Muscle of leg (tissue), 11 donors: ENCODE data around the gene NPEPL1. TPM values are rescaled to one million over a fixed set of nuclear protein-coding genes. Genes with fewer than 3 reads are reported as not detected.

ENCODE experiments used
- DNase-seq: peaks from one replicate; pipeline ENCODE4 v3.0.0; 2013
- H3K27ac ChIP-seq: one replicate; pipeline ENCODE4 v1.5.1; 2013; ENCODE audit warnings: mild to moderate bottlenecking, low read length, control low read depth
- H3K27me3 ChIP-seq: one replicate; pipeline ENCODE4 v1.6.1; 2013; ENCODE audit warnings: low read length; ENCODE audit not compliant: control insufficient read depth, insufficient read depth
- H3K36me3 ChIP-seq: one replicate; pipeline ENCODE4 v1.6.1; 2013; ENCODE audit warnings: low read length; ENCODE audit not compliant: control insufficient read depth, insufficient read depth
- H3K4me1 ChIP-seq: one replicate; pipeline ENCODE4 v1.6.1; 2013; ENCODE audit warnings: low read length; ENCODE audit not compliant: control insufficient read depth, insufficient read depth
- H3K4me3 ChIP-seq: one replicate; pipeline ENCODE4 v1.5.1; 2013; ENCODE audit warnings: low read length, control low read depth
- H3K9me3 ChIP-seq: replicated peaks from 2 replicates; pipeline ENCODE4 v1.6.1; 2013; ENCODE audit warnings: low read depth, low read length; ENCODE audit not compliant: control insufficient read depth
- WGBS: methylation state at CpG from one replicate; pipeline ENCODE4 v1.1.5; 2013; ENCODE audit warnings: missing lambda C conversion rate; ENCODE audit not compliant: insufficient coverage; 5-methylcytosine and 5-hydroxymethylcytosine counted together
- polyA plus RNA-seq, 8 donors: library from polyadenylated mRNA; unstranded; fragments of 120-200 nt; gene quantifications; one replicate each; pipeline versions ENCODE4 v1.2.1 to v1.2.3, GENCODE V29; 2013; ENCODE audit warnings: inconsistent platforms in 1 of 8, low replicate concordance in 1 of 8; ENCODE audit not compliant: insufficient read length in 8 of 8, insufficient read depth in 1 of 8
- total RNA-seq: library from RNA; stranded (reverse); fragments of 120-200 nt; gene quantifications from one replicate; pipeline ENCODE4 v1.2.4, GENCODE V29; 2013

Gene NPEPL1
- total and polyA plus RNA-seq, 9 donors = 22.3 to 60.5 (median 42.1) TPM

DNA sequence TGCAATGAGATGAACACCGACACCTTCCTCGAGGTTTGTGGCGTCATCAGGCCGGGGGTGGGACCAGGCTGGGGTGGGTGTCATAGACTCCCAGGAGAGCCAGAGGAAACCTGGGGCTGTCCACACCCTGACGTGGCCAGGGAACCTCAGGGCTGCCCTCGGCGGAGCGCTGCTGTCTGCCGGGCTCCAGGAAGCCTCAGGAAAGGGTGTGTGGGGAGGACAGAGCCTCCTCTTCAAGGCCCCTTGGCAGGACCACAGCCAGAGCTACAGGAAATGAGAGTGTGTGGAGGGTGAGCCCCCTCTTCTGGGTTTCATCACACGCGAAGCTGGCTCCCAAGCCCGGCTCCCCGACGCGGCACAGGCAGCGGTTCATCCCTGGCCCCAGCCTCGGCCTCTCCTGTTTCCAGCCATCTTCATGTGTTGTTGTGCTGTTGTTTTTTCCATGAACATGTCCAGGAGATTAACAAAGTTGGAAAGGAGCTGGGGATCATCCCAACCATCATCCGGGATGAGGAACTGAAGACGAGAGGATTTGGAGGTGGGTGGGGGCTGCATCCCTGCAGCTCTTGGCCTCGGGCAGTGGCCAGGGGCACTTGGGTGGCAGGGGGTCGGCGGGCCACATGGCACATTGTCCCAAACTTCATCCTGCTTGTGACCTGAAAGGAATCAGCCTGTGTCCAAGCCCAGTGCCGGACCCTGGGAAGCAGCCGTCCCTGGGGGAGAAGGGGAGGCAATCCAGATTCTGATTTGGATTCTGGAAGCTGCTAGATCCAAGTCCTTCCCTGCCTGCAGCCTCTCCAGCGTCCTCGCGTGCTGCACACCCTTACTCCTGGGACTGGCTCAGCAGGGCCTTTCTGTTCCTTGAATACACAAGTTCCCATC, 6.4 kb downstream of the NPEPL1 start:
- Histone ChIP-seq H3K27ac (peak overlapping the region; percentile 93), H3K27me3 (no peaks in the 10 kb centered on the region), H3K4me3 (no peak overlapping the region), H3K4me1 (peaks cover 45% of the 10 kb centered on the region), H3K9me3 (no peaks in the 10 kb centered on the region), H3K36me3 (peaks cover 95% of the 10 kb centered on the region)
- 42% methylated on average over 14 of the region's 27 CpGs for WGBS
- peak; percentile 99 for DNase-seq

DNA sequence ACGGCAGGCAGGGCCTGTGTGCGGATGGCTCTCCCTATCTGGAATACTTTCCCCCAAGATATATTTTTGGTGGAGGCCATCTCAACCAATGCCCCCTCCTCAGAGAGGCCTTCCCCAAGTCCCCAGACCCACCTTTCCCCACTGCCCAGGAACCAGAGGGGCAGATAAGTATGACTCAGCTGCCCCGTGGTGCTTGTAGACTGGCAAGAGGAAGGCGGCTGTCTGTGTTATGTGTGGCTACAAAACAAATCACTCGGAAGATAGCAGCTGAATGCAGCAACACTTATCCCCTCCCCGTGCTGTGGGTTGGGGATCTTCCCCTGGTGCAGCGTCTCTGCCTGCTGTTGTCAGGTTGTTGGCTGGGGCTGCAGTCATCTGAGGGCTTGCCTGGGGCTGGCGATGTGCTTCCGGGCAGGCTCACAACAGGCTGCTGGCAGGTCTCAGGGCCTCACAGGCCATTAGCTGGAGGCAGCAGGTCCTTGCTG, 7.1 kb downstream of the NPEPL1 start:
- Histone ChIP-seq H3K27ac (peak overlapping the region; percentile 93), H3K4me3 (no peak overlapping the region), H3K9me3 (peaks cover 2% of the 10 kb centered on the region), H3K36me3 (peaks cover 95% of the 10 kb centered on the region), H3K27me3 (no peaks in the 10 kb centered on the region), H3K4me1 (peaks cover 38% of the 10 kb centered on the region)
- peak; percentile 64 for DNase-seq
- WGBS = 56% methylated on average over 3 of the region's 9 CpGs

DNA sequence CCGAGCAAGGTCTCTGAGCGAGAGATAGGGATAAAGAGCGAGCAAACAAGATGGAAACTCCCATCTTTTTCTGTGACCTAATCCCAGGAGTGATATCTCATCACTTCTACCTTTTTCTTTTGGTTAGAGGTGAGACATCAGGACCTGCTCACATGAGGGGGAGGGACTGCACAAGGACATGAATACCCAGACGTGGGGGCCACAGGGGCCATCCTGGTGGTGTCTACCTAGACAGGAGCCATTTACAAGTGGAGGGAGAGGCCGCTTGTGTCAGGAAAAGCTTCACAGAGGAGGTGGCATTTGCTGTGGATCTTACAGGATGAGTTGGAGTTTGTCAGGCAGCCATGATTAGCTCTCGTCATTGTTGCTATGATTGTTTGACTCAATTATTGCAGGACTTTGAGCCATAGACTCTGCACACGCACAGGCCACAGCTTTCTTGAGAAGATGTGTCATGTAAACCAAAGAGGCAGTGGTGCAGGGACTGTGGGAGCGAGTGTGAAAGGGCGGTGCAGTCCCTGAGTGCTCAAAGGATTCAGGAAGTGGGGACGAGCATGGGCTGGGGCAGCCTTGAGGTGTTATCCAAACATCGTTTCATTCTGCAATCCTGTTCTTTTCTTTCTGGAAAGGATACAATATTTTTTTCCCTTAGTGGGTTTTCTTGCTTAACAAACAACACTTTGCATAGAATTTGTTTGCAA, 7.7 kb downstream of the NPEPL1 start:
- 66% methylated on average over 8 of the region's 11 CpGs for WGBS
- Histone ChIP-seq H3K9me3 (peaks cover 2% of the 10 kb centered on the region), H3K27me3 (no peaks in the 10 kb centered on the region), H3K4me1 (peaks cover 39% of the 10 kb centered on the region), H3K36me3 (peaks cover 90% of the 10 kb centered on the region), H3K27ac (peak overlapping the region; percentile 93), H3K4me3 (no peak overlapping the region)
- DNase-seq = peak; percentile 85

DNA sequence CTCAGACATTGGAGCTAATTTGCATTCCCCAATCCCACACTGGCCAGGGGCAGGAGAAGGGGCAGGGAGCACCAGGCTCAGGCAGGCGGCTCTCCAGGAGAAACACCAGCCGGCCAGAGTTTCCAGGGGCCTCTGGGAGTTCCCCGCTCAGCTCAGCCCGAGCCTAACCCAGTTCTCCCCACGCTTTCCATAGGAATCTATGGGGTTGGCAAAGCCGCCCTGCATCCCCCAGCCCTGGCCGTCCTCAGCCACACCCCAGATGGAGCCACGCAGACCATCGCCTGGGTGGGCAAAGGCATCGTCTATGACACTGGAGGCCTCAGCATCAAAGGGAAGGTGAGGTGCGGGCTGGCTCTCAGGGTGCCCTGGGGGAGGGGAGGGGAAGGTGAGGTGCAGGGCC, 8.2 kb downstream of the NPEPL1 start:
- peaks cover 2% of the 10 kb centered on the region for H3K9me3 ChIP-seq
- 62% methylated on average over 6 of the region's 11 CpGs for WGBS
- no peak overlapping the region for H3K4me3 ChIP-seq
- H3K27me3 ChIP-seq = no peaks in the 10 kb centered on the region
- H3K27ac ChIP-seq = peak overlapping the region; percentile 93
- no peak for DNase-seq
- H3K36me3 ChIP-seq = peaks cover 87% of the 10 kb centered on the region
- peaks cover 41% of the 10 kb centered on the region for H3K4me1 ChIP-seq

DNA sequence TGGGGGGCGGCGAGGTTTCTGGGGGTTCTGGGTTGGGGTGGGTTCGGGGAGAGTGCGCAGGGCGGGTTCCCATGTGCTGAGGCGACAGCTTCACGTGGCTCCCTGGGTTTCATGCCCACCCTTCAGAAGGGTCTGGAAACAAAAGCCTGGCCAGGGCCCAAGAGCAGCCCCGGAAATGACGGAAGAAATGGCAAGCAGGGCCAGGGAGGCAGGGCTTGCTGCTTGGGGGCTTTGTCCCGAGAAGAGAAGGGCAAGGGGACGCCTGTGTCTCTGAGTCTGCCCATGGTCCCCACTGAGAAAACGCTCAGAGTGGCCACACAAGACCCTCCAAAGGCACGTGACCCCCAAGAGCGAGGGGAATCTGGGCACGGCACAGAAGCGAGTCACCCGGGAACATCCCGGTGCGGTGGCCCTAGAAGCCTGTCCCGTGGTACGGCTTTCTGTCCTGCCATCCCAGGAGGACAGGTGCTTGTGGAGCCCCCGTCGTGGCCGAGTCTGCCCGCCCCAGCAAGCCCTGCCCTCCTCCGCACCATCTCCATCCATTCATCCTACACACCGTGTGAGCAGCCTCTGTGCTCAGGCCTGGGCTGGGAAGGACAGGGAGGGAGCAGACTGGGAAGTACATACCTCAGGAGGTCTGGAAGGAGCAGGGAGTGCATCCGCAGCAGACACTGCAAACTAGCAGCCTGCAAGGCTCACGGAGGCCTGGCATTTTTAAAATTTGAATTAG, 9.0 kb downstream of the NPEPL1 start:
- WGBS = 90% methylated on average over 23 of the region's 29 CpGs
- peaks cover 2% of the 10 kb centered on the region for H3K9me3 ChIP-seq
- H3K4me1 ChIP-seq = peaks cover 47% of the 10 kb centered on the region
- H3K27me3 ChIP-seq = no peaks in the 10 kb centered on the region
- H3K27ac ChIP-seq = peak overlapping the region; percentile 42
- no peak overlapping the region for H3K4me3 ChIP-seq
- no peak for DNase-seq
- H3K36me3 ChIP-seq = peaks cover 85% of the 10 kb centered on the region

DNA sequence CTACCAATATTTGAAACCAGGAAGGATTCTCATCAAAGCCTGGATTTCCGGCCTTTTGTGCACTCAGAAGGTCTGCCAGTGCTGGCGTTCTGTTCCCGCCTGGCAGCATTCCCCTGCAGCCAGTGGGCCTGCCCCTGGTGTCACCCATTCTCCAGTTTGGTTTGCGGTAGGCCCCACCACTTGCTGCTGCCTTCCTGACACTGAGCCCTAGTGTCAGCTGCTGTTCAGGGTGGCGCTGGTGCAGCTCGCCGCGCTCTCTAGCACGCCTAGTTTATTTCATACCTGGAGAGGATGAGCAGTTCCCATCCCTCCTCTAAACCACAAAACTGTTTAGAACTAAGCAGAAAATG, 9.5 kb downstream of the NPEPL1 start:
- Histone ChIP-seq H3K4me3 (no peak overlapping the region), H3K27ac (peak overlapping the region; percentile 42), H3K4me1 (peaks cover 50% of the 10 kb centered on the region), H3K36me3 (peaks cover 85% of the 10 kb centered on the region), H3K9me3 (peaks cover 2% of the 10 kb centered on the region), H3K27me3 (no peaks in the 10 kb centered on the region)
- DNase-seq = no peak
- WGBS = 83% methylated on average over 9 of the region's 9 CpGs

DNA sequence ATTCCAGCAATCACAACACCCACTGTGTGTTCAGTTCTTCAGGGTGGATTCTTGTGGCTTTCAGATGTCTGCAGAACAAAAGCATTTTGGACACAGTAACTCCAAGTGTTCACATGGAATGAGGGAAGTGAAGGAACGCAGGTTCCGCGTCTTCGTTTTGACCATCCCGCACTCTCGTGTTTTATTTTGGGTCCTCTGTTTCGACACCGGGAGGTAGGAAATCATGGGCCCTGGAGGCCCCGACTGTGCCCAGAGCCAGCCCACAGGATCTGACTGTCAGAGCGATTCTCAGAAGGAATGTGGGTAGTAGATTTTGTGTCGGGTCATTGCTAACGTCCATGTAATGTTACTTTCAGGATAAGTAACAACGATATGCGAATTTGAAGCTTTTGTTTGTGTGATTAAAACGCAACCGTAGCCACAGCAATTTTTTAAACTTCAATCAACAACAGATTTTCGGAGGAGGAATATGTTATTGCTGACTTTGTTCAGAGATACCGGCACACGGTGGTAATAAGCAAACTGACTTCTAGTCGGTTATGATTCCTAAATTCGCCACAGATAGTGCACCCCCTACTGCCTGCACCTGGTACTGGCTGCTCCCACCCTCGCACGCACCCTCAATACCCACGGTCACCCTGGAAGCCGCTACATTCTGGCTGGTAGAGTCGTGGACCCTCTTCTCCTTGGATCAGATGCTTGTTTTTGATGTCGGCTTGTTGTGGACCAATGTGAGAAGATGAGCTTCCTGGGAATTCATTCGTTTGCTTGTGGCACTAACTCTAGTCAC, 10.5 kb downstream of the NPEPL1 start:
- Histone ChIP-seq H3K36me3 (peaks cover 82% of the 10 kb centered on the region), H3K27me3 (no peaks in the 10 kb centered on the region), H3K27ac (peak overlapping the region; percentile 13), H3K9me3 (peaks cover 2% of the 10 kb centered on the region), H3K4me1 (peaks cover 58% of the 10 kb centered on the region), H3K4me3 (no peak overlapping the region)
- no peak for DNase-seq
- 96% methylated on average over 12 of the region's 28 CpGs for WGBS

DNA sequence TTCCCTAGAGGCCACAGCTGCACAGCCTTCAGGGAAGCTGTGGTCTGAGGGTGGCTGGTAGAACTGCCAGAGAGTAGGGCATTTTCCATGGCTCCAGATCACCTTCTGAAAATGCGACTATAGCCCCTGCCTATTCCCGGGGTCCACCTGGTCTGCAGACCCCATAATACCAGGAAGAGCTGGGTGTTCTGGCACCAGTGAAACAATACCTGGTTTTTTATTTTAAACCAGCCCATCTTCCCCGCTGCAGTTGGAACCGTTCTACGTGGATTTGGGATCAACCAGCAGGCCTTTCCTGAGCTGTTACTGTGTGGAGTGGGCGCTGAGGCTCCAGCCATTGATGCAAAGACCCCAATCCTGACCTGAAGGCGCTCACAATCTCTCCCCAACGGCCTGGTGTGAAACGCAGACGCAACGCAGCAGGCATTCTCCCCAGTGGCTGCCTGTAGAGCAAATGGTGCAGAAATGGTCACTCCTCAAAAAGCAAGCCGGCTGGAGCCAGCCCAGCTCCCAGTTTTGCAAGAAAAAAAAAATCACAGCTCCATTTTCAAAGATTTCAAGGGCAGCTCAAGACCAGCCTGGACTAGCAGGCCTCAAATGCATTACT, 11.3 kb downstream of the NPEPL1 start:
- WGBS = 95% methylated on average over 12 of the region's 12 CpGs
- DNase-seq = peak; percentile 3
- H3K4me3 ChIP-seq = no peak overlapping the region
- no peak overlapping the region for H3K27ac ChIP-seq
- H3K4me1 ChIP-seq = peaks cover 58% of the 10 kb centered on the region
- peaks cover 2% of the 10 kb centered on the region for H3K9me3 ChIP-seq
- H3K27me3 ChIP-seq = no peaks in the 10 kb centered on the region
- peaks cover 74% of the 10 kb centered on the region for H3K36me3 ChIP-seq

DNA sequence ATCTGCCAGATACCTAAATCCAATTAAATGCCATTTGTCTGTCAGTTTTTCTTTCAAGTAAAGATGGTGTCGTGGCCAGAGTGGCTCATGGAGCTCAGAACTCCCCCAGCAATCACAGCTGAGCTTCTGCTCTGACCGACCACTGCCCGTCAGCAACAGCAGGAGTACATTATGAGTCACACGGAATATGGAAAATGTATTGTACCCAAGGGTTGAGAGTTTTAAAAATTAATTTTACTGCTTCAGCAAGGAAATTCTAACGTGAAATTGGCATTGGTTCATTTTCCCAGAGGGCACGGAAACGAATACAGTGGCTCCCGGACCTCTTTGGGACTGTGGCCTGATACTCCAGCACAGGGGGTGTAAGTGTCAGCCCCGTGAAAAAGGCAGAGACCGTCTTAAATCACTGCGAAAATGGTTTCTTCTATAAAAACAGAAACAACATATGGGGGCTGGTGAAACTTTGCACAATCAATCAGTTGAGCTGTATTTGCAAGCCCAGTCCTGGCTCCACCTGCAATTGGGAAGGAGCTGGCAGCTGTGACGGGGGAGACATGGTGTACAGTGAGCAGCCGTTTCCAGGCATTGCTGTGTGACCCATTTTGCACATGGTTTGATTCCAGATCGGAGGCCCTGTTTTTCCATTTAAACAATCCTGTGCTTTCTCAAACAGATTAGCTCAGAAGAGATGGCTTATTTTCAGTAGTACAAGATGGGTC, 12.8 kb downstream of the NPEPL1 start:
- no peaks in the 10 kb centered on the region for H3K27me3 ChIP-seq
- H3K4me3 ChIP-seq = no peak overlapping the region
- DNase-seq = peak; percentile 98
- H3K27ac ChIP-seq = peak overlapping the region; percentile 90
- H3K4me1 ChIP-seq = peaks cover 53% of the 10 kb centered on the region
- peaks cover 65% of the 10 kb centered on the region for H3K36me3 ChIP-seq
- peaks cover 2% of the 10 kb centered on the region for H3K9me3 ChIP-seq
- WGBS = 22% methylated on average over 7 of the region's 14 CpGs
